Measurements from ENCODE around the gene MED12L.

GRCh38 chr3:151372063-151372820 lies 286.8 kb downstream of the MED12L start:
- TF ChIP-seq POLR2AphosphoS5 (IDR thresholded peaks at IDR 0.05) (no peak), REST (IDR thresholded peaks at IDR 0.05; ENCODE audit: borderline replicate concordance) (no peak), EZH2 (IDR thresholded peaks at IDR 0.05; ENCODE audit: borderline replicate concordance, insufficient read depth, low read length, poor library complexity, severe bottlenecking) (no peak), EP300 (conservative IDR thresholded peaks at IDR 0.05; ENCODE audit: poor library complexity, severe bottlenecking) (no peak), SMC3 (conservative IDR thresholded peaks at IDR 0.05; ENCODE audit: poor library complexity) (no peak)
- TF ChIP-seq, protein P1, sequence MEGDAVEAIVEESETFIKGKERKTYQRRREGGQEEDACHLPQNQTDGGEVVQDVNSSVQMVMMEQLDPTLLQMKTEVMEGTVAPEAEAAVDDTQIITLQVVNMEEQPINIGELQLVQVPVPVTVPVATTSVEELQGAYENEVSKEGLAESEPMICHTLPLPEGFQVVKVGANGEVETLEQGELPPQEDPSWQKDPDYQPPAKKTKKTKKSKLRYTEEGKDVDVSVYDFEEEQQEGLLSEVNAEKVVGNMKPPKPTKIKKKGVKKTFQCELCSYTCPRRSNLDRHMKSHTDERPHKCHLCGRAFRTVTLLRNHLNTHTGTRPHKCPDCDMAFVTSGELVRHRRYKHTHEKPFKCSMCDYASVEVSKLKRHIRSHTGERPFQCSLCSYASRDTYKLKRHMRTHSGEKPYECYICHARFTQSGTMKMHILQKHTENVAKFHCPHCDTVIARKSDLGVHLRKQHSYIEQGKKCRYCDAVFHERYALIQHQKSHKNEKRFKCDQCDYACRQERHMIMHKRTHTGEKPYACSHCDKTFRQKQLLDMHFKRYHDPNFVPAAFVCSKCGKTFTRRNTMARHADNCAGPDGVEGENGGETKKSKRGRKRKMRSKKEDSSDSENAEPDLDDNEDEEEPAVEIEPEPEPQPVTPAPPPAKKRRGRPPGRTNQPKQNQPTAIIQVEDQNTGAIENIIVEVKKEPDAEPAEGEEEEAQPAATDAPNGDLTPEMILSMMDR (IDR thresholded peaks at IDR 0.05; ENCODE audit: poor library complexity, severe bottlenecking): no peak
